GM21529 (cell line): Measurements from ENCODE around the gene SLC25A11.

Experiments
- ATAC-seq: cut with Tn5 transposase; IDR thresholded peaks from one replicate; pipeline ENCODE4 v1.9.1; 2021; ENCODE audit not compliant: unreplicated experiment

Gene SLC25A11

GRCh38 chr17:4966844-4967538 is 27.1 kb upstream of the SLC25A11 start:
- peak; percentile 80 for ATAC-seq

GRCh38 chr17:4965311-4965986 is 25.6 kb upstream of the SLC25A11 start:
- ATAC-seq: no peak

DNA sequence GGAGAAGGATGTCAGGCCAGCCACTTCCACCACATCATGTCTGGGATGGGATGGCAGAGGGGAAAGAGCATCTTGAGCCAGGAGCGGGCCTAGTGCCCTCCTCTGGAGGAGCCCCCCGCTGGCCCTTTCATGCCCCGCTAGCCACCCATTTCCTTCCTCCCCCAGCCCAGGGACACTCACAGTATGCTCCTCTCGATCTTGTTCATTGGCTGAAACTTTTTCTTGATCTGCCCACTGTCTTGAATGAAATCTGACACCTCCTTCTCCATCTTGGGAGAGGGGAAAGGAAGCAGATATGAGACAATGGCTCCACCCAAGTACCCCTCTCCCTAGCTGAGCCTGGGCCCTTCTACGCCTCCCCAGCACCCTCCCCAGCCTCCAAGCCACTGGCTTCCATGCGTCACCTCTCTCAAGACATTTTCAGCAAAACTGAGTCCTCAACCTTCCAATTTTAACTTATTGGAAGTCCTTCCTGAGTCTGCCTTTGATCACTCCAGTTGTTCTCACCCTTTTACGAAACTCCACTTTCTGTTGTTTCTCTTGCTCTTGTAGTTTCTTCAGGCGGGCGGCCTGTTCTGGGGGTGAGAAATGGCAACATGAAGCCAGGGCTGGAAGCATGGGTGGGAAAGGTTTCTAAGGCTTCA is 20.6 kb upstream of the SLC25A11 start:
- ATAC-seq: no peak

- ATAC-seq: no peak
These were observed 19.6 kb upstream of the SLC25A11 start for GRCh38 chr17:4959261-4959965.

GRCh38 chr17:4958102-4958501 is 18.3 kb upstream of the SLC25A11 start:
- ATAC-seq: no peak

DNA sequence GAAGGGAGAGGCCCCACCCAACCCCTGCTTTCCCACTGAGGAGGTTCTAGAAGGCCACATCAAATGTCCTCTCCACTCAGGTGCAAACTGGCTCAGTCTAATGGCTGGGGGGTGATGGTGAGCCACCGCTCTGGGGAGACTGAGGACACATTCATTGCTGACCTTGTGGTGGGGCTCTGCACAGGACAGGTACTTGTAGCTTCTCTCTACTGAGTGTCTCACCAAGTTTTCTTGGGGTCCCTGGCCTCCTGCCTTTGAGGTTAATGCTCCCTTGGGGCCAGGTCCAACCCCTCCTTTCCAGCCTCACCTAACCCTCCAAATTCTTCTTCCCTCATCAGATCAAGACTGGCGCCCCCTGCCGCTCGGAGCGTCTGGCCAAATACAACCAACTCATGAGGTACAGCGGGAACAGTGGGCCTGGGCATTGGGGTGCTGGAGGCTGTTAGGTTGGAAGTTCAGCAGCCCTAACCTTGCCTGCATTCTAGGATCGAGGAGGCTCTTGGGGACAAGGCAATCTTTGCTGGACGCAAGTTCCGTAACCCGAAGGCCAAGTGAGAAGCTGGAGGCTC is 16.7 kb upstream of the SLC25A11 start:
- no peak for ATAC-seq

GRCh38 chr17:4955091-4955490 is 15.2 kb upstream of the SLC25A11 start:
- no peak for ATAC-seq

DNA sequence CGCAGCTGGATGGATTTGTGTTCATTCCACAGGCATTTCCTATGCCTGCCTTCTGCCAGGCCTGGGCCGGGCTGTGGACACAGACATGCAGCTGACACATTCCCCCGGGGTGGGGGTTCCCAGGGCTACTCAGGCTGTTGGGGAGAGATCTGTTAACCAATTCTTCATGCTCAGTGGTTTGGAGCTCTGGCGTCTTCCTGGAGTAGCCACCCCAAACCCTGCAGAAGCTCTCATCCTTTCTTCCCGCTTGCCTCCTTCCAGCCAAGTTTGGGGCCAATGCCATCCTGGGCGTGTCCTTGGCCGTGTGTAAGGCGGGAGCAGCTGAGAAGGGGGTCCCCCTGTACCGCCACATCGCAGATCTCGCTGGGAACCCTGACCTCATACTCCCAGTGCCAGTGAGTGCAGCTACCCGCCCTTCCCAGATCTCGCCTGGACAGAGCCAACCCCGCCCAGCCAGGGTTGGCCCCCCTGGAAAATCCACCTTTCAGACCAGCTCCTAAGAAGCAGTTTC is 13.7 kb upstream of the SLC25A11 start:
- ATAC-seq: no peak

DNA sequence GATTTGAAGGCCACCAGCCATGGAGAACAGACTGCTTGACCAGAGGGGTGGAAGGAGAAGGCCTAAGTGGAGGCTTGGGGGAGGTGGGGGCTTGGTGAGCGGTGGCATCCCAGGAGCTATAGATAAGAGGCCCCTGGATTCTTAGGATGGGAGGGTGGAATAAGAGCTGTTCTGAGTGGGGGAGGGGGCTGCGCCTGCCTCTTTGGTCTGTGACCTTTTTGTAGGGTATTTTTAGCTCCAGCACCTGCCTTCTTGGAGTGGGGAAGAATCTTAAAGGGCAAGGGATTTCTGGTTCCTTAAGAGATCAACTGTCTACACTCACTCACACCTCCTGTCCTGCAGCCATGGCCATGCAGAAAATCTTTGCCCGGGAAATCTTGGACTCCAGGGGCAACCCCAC is 11.6 kb upstream of the SLC25A11 start:
- no peak for ATAC-seq

DNA sequence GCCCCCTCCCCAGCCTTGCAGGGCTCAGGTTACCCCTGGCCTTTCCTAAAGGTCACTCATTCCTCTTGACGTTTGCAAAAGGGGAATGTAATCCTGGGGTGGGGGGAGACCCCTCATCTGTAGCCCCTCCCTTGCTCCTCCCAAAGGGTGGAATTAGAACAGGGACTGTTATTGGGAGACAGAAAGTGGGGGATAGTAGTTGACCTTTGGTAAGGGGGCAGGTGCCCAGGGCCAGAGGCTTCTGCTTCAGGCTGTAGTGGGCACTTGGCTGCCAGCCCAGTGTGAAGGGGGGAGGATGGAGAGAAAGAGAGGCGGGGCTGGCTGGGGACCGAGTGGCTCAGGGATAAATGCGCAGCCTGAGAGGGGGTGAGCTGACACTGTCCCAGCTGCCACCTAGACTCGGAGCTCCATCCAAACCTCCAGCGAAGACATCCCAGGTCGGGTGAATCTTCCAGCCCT is 10.9 kb upstream of the SLC25A11 start, which contains the start of gene ENO3:
Gene ENO3, plus strand, starts transcription at position 374 of the 459 bp plus-strand sequence. CDS start 711 bp downstream, outside the sequence.
- no peak for ATAC-seq

- ATAC-seq: no peak
These were observed 10.4 kb upstream of the SLC25A11 start for GRCh38 chr17:4950075-4950745.

GRCh38 chr17:4949321-4950074 is 9.7 kb upstream of the SLC25A11 start:
- no peak for ATAC-seq

DNA sequence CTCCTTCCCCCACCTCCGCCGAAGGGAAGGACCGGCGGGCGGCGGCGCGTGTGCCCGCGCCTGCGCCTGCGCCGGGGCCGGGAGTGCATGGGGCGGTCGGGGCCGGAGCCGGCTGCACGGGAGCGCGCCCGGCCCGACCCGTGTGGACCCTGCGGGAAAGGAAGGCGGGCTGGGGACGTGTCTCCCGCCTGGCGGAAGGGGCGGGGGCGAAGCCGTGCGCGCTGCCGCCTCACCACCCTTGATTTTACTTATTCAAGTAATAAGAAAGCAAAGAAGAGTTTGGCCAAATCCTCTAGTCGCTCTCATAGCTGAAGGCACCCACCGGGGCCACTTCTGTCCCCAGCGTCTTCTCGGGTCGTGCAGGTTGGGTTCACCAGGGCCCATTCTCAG is 9.1 kb upstream of the SLC25A11 start:
- peak; percentile 30 for ATAC-seq

DNA sequence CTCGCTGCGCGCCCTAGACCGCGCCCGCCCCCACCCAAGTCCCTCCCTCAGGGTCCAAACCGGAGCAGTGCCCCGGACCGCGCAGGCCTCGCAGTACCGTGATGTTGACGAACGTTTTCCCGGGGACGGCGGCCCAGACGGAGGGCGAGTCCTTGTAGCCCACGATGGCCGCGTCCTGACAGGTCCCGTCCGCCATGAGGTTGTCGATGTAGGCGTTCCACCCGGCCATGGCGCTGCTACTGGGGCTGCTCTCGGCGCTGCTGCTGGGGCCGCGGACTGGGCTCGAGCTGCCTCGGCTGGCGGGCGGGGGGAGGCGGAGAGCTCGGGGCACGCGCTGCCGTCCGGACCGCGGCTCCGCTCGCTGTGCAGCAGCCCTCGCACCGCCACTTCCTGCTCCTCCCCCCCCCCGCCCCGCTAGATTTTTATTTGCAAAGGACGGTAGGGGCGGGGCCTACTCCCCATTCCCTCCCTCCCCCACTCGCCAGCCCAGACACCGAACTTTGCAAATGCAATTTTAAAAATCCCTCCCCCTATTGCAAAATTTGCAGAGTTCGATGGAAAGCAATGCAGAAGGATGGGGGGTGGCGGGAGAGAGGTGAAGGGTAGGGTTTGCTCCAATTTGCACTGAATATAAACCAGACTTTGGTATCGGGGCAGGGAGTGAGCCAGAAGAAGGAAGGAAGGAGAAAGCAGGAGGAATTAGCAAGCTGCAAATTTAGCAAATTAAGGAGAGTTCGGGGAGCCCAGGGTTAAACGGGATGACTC is 8.5 kb upstream of the SLC25A11 start, which contains the start of gene PFN1:
Gene PFN1, minus strand, starts transcription at position 365 of the 765 bp plus-strand sequence. Its CDS starts 136 bp downstream, at position 229.
- ATAC-seq: peak; percentile 28

- ATAC-seq: no peak
These were observed 7.7 kb upstream of the SLC25A11 start for GRCh38 chr17:4947411-4948165.

GRCh38 chr17:4947010-4947410 is 7.2 kb upstream of the SLC25A11 start:
- ATAC-seq: no peak

GRCh38 chr17:4946312-4946976 is 6.6 kb upstream of the SLC25A11 start:
- ATAC-seq: no peak

DNA sequence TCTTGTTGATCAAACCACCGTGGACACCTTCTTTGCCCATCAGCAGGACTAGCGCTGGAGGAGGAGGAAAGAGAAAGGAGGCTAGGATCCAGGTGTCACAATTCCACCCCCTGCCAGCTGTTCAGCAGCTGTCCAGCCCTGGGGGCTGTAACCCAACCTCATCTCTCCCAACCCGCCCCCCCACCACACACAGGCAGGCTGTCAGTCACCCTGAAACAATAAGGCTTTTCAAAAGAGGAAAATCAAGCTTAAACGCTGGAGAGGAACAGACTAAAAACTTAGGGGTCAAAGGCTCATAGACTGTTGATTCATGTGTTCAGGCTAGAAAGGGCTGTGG is 6.1 kb upstream of the SLC25A11 start:
- no peak for ATAC-seq
